H1 (cell line): Measurements from ENCODE around the gene HPGDS. TPM values are rescaled to one million over a fixed set of nuclear protein-coding genes. Genes with fewer than 3 reads are reported as not detected.

Experiments used
- CTCF ChIA-PET: fragments of 300-600 bp; sonication (Branson Sonifier 250); formaldehyde crosslinking; loops from one replicate; lab custom pipeline; 2021; ENCODE audit not compliant: partially characterized antibody; lab: Charles Lee
- POLR2A ChIA-PET: fragments of 300-600 bp; sonication (Branson Sonifier 250); formaldehyde crosslinking; loops from one replicate; lab custom pipeline; 2021; ENCODE audit warnings: inconsistent platforms; ENCODE audit not compliant: partially characterized antibody; lab: Charles Lee
- DNase-seq, 2 experiments: peaks; one replicate each; pipeline versions ENCODE4 v3.0.0 to v3.0.0-alpha.2; 2010 to 2022; ENCODE audit warnings: low spot score in 2 of 2, low read depth in 1 of 2, mixed read lengths in 1 of 2
- FAIRE-seq: peaks from 2 replicates; lab custom pipeline; 2011; peaks lifted over from hg19 to GRCh38; lab: Jason Lieb, UNC
- H2AFZ ChIP-seq: 2 replicates; pipeline ENCODE4 v1.8.1; 2012; ENCODE audit warnings: low read length, inconsistent platforms
- H2AK5ac ChIP-seq: 2 replicates; pipeline ENCODE4 v1.6.1; 2013; ENCODE audit warnings: low read depth, low read length
- H2BK120ac ChIP-seq: replicated peaks from 2 replicates; pipeline ENCODE3; 2013; ENCODE audit warnings: low read depth, low read length, inconsistent platforms
- H2BK12ac ChIP-seq: 2 replicates; pipeline ENCODE4 v1.6.1; 2013; ENCODE audit warnings: low read depth, low read length
- H2BK15ac ChIP-seq: 2 replicates; pipeline ENCODE4 v1.6.1; 2013; ENCODE audit warnings: low read length
- H2BK20ac ChIP-seq: 2 replicates; pipeline ENCODE4 v1.6.1; 2013; ENCODE audit warnings: low read length
- H2BK5ac ChIP-seq: 2 replicates; pipeline ENCODE4 v1.6.1; 2013; ENCODE audit warnings: low read depth, low read length
- H3K14ac ChIP-seq: 2 replicates; pipeline ENCODE4 v1.6.1; 2013; ENCODE audit warnings: inconsistent platforms; ENCODE audit not compliant: insufficient read length
- H3K18ac ChIP-seq: 2 replicates; pipeline ENCODE4 v1.6.1; 2013; ENCODE audit warnings: low read length; ENCODE audit errors: extremely low read depth
- H3K23ac ChIP-seq: 2 replicates; pipeline ENCODE4 v1.6.1; 2013; ENCODE audit warnings: inconsistent platforms; ENCODE audit not compliant: insufficient read length
- H3K23me2 ChIP-seq: 2 replicates; pipeline ENCODE4 v1.6.1; 2013; ENCODE audit warnings: low read depth, low read length
- H3K27ac ChIP-seq: 2 replicates; pipeline ENCODE4 v1.6.1; 2011; ENCODE audit warnings: low read depth, low read length, inconsistent platforms
- H3K27me3 ChIP-seq, 4 experiments: replicated peaks in 1 of 4; 1 replicate in 1 of 4; 2 replicates in 3 of 4; pipeline versions ENCODE4 v1.6.1 to v1.8.1; 2011 to 2013; ENCODE audit warnings: low read length in 3 of 4, mild to moderate bottlenecking in 3 of 4, inconsistent platforms in 2 of 4, mixed read lengths in 2 of 4, moderate library complexity in 1 of 4; ENCODE audit not compliant: control insufficient read depth in 3 of 4, insufficient read depth in 3 of 4; ENCODE audit errors: extremely low read depth in 1 of 4
- H3K36me3 ChIP-seq, 4 experiments: 2 replicates each; pipeline versions ENCODE4 v1.6.1 to v1.8.1; 2011 to 2013; ENCODE audit warnings: mild to moderate bottlenecking in 4 of 4, low read length in 3 of 4, moderate library complexity in 2 of 4, control low read depth in 1 of 4, inconsistent platforms in 1 of 4; ENCODE audit not compliant: insufficient read depth in 4 of 4, control insufficient read depth in 2 of 4
- H3K4ac ChIP-seq: replicated peaks from 2 replicates; pipeline ENCODE3; 2013; ENCODE audit warnings: low read length, low read depth, mixed read lengths, inconsistent platforms; ENCODE audit not compliant: insufficient read length
- H3K4me1 ChIP-seq, 4 experiments: replicated peaks in 1 of 4; 1 replicate in 1 of 4; 2 replicates in 3 of 4; pipeline versions ENCODE4 v1.6.1 to v1.8.1; 2011 to 2013; ENCODE audit warnings: low read length in 3 of 4, inconsistent platforms in 2 of 4, mixed read lengths in 1 of 4; ENCODE audit not compliant: insufficient read depth in 4 of 4, control insufficient read depth in 3 of 4
- H3K4me2 ChIP-seq, 2 experiments: 2 replicates each; pipeline versions ENCODE4 v1.6.1 to v1.8.1; 2011 to 2013; ENCODE audit warnings: low read depth in 2 of 2, low read length in 2 of 2, control low read depth in 1 of 2, inconsistent platforms in 1 of 2, mild to moderate bottlenecking in 1 of 2; ENCODE audit not compliant: insufficient read depth in 1 of 2
- H3K4me3 ChIP-seq, 4 experiments: fragments of 200-600, 300-600 bp in 1 of 4; sonication (generic), shearing (Covaris generic), sonication (Bioruptor Twin) in 1 of 4; 2 replicates each; pipeline versions ENCODE4 v1.5.1 to v1.8.1; 2011 to 2016; ENCODE audit warnings: low read length in 4 of 4, low read depth in 3 of 4, control low read depth in 2 of 4, inconsistent platforms in 2 of 4, mild to moderate bottlenecking in 2 of 4, mixed read lengths in 1 of 4, moderate library complexity in 1 of 4; ENCODE audit not compliant: insufficient read depth in 2 of 4; ENCODE audit errors: extremely low read depth in 1 of 4
- H3K56ac ChIP-seq: replicated peaks from 2 replicates; pipeline ENCODE3; 2013; ENCODE audit warnings: low read depth, mild to moderate bottlenecking, mixed read lengths, low read length, inconsistent platforms; ENCODE audit not compliant: insufficient read length
- H3K79me1 ChIP-seq: 2 replicates; pipeline ENCODE4 v1.6.1; 2013; ENCODE audit warnings: low read depth, low read length, control low read depth
- H3K79me2 ChIP-seq, 2 experiments: 2 replicates each; pipeline versions ENCODE4 v1.6.1 to v1.8.1; 2012 to 2013; ENCODE audit warnings: low read length in 2 of 2, mild to moderate bottlenecking in 2 of 2, inconsistent platforms in 1 of 2; ENCODE audit not compliant: insufficient read depth in 2 of 2, control insufficient read depth in 1 of 2
- H3K9ac ChIP-seq, 4 experiments: replicated peaks in 1 of 4; 1 replicate in 1 of 4; 2 replicates in 3 of 4; pipeline versions ENCODE4 v1.6.1 to v1.8.1; 2011 to 2013; ENCODE audit warnings: low read depth in 3 of 4, low read length in 3 of 4, control low read depth in 2 of 4, mild to moderate bottlenecking in 2 of 4, moderate library complexity in 2 of 4, inconsistent platforms in 1 of 4; ENCODE audit errors: extremely low read depth in 1 of 4
- H3K9me3 ChIP-seq, 2 experiments: 2 replicates each; pipeline versions ENCODE4 v1.6.1 to v1.8.1; 2012 to 2013; ENCODE audit warnings: mild to moderate bottlenecking in 2 of 2, moderate library complexity in 2 of 2, control low read depth in 1 of 2, inconsistent platforms in 1 of 2, low read depth in 1 of 2, low read length in 1 of 2, mixed read lengths in 1 of 2; ENCODE audit not compliant: insufficient read depth in 2 of 2
- H4K20me1 ChIP-seq, 2 experiments: replicated peaks in 1 of 2; 2 replicates each; pipeline versions ENCODE3 to v1.8.1; 2011 to 2013; ENCODE audit warnings: inconsistent platforms in 2 of 2, low read length in 2 of 2, mild to moderate bottlenecking in 1 of 2; ENCODE audit not compliant: insufficient read depth in 2 of 2, control insufficient read depth in 1 of 2
- H4K5ac ChIP-seq: 2 replicates; pipeline ENCODE4 v1.6.1; 2013; ENCODE audit warnings: low read length, low read depth, mixed read lengths, inconsistent platforms; ENCODE audit not compliant: insufficient read length
- H4K8ac ChIP-seq: 2 replicates; pipeline ENCODE4 v1.8.0; 2013; ENCODE audit warnings: mild to moderate bottlenecking, moderate library complexity, low read length, inconsistent platforms; ENCODE audit not compliant: insufficient read depth; ENCODE audit errors: extremely low read depth
- H4K91ac ChIP-seq: replicated peaks from 2 replicates; pipeline ENCODE3; 2013; ENCODE audit warnings: low read length, mixed read lengths, inconsistent platforms; ENCODE audit not compliant: insufficient read length
- WGBS, 2 experiments: shearing (Covaris generic) in 1 of 2; methylation state at CpG; one replicate each; pipeline versions ENCODE4 v1.1.6 to v1.1.7; 2013 to 2015; ENCODE audit warnings: low lambda C conversion rate in 2 of 2, mixed read lengths in 2 of 2, inconsistent platforms in 1 of 2, low coverage in 1 of 2, missing lambda C conversion rate in 1 of 2; ENCODE audit not compliant: insufficient replicate concordance in 2 of 2, insufficient coverage in 1 of 2, insufficient read length in 1 of 2; ENCODE audit errors: extremely low coverage in 1 of 2, missing lambda C conversion rate in 1 of 2; 5-methylcytosine and 5-hydroxymethylcytosine counted together
- polyA plus RNA-seq, 7 experiments: library from polyadenylated mRNA; depleted of rRNA in 3 of 7; stranded (reverse) in 5 of 7; unstranded in 2 of 7; fragments of >200 nt in 5 of 7; fragments of 200-250 nt in 2 of 7; gene quantifications; 1 replicate in 5 of 7; 2 replicates in 1 of 7; 4 replicates in 1 of 7; pipeline versions ENCODE4 v1.2.1 to v1.2.3, GENCODE V29; 2011 to 2013; ENCODE audit warnings: missing spikeins in 2 of 7, mixed read lengths in 2 of 7
- total RNA-seq: library from RNA; stranded (reverse); fragmentation: NEBNext Ultra II Directional; extraction: Animal tissue kit (Norgen Biotek cat#: 25700); gene quantifications from 2 replicates; pipeline ENCODE4 v1.2.1, GENCODE V29; 2021

The HPGDS gene
- total and polyA plus RNA-seq, 2 of the 8 experiments (the other 6 are each of a cell fraction or from before 2014, with no cell fraction given): not detected

DNA sequence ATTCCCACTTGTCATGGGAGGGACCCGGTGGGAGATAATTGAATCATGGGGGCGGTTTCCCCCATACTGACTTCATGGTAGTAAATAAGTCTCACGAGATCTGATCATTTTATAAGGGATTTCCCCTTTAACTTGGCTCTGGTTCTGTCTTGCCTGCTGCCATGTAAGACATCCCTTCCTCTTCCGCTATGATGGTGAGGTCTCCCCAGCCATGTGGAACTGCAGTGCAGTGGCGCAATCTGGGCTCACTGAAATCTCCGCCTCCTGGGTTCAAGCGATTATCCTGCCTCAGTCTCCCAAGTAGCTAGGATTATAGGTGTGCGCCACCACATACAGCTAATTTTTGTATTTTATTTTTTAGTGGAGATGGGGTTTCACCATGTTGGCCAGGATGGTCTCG lies 2.9 kb downstream of the HPGDS start:
- H3K9ac ChIP-seq: no peak overlapping the region
- no peak overlapping the region for H3K23ac ChIP-seq
- POLR2A ChIA-PET: no interaction called here
- H3K18ac ChIP-seq: no peak overlapping the region
- H3K4me1 ChIP-seq: peaks cover 0 to 2% (median 0%) of the 10 kb centered on the region in 4 experiments; a peak in 1 of 7 replicates
- H3K36me3 ChIP-seq: no peaks in the 10 kb centered on the region
- no peak overlapping the region for H3K4ac ChIP-seq
- DNase-seq (no peak), FAIRE-seq (no peak)
- H2BK5ac ChIP-seq: no peak overlapping the region
- H3K27me3 ChIP-seq: no peaks in the 10 kb centered on the region
- no peak overlapping the region for H2AK5ac ChIP-seq
- no peak overlapping the region for H2BK120ac ChIP-seq
- H4K5ac ChIP-seq: no peak overlapping the region
- no peak overlapping the region for H3K56ac ChIP-seq
- no peak overlapping the region for H4K8ac ChIP-seq
- no peaks in the 10 kb centered on the region for H3K9me3 ChIP-seq
- no peaks in the 10 kb centered on the region for H4K20me1 ChIP-seq
- H3K27ac ChIP-seq: no peak overlapping the region
- no peaks in the 10 kb centered on the region for H3K79me2 ChIP-seq
- H3K79me1 ChIP-seq: no peaks in the 10 kb centered on the region
- CTCF ChIA-PET: interaction anchor here (0.6 to 1.1 kb wide), 3 partner anchors 20 to 67 kb away, joined by 3 read pairs; no protein-coding TSS in a partner anchor
- no peak overlapping the region for H3K4me3 ChIP-seq
- H4K91ac ChIP-seq: no peak overlapping the region
- H2BK12ac ChIP-seq: no peak overlapping the region
- no peak overlapping the region for H2BK15ac ChIP-seq
- H2BK20ac ChIP-seq: no peak overlapping the region
- H3K4me2 ChIP-seq: no peak overlapping the region
- H2AFZ ChIP-seq: no peak overlapping the region
- WGBS, 2 experiments: 96% methylated on average over 9 of the region's 9 CpGs; no CpG with 5 or more reads in 1 of the 2 experiments
- no peaks in the 10 kb centered on the region for H3K23me2 ChIP-seq
- no peak overlapping the region for H3K14ac ChIP-seq
